ENCODE measurements around the gene SORCS3.

Gene SORCS3

GRCh38 chr10:104806801-104807200 is 165.7 kb downstream of the SORCS3 start:
- H3K4me3 ChIP-seq (ENCODE audit: low read length) = no peak overlapping the region
- H3K4me2 ChIP-seq (ENCODE audit: low read depth, low read length) = no peak overlapping the region
- TF ChIP-seq EZH2 (optimal IDR thresholded peaks at IDR 0.05; ENCODE audit: low read depth, low read length) (no peak), CTCF (IDR thresholded peaks at IDR 0.05; ENCODE audit: low read length) (no peak), EZH2phosphoT487 (IDR thresholded peaks at IDR 0.05; ENCODE audit: low read length) (no peak)
- H3K9me2 ChIP-seq (replicated peaks; ENCODE audit: insufficient read depth, low read length) = no peaks in the 10 kb centered on the region
- H3K27me3 ChIP-seq (replicated peaks; ENCODE audit: insufficient read depth, low read length) = no peaks in the 10 kb centered on the region
- no peaks in the 10 kb centered on the region for H3F3A ChIP-seq (ENCODE audit: insufficient read depth, low read length)
- H3K9me3 ChIP-seq (replicated peaks; ENCODE audit: insufficient read depth, low read length) = no peaks in the 10 kb centered on the region
- no peak overlapping the region for H2AFZ ChIP-seq (ENCODE audit: low read length)
- no peaks in the 10 kb centered on the region for H4K20me1 ChIP-seq (ENCODE audit: insufficient read depth, low read length)
- H3K36me3 ChIP-seq (replicated peaks; ENCODE audit: insufficient read depth, low read length) = no peaks in the 10 kb centered on the region
- no peaks in the 10 kb centered on the region for H3K79me2 ChIP-seq (ENCODE audit: low read length)
- no peak for DNase-seq
- peaks cover 13% of the 10 kb centered on the region for H3K4me1 ChIP-seq (ENCODE audit: low read length)
- no peak overlapping the region for H3K9ac ChIP-seq (ENCODE audit: low read length)
- no peak overlapping the region for H3K27ac ChIP-seq (ENCODE audit: low read length)

GRCh38 chr10:104807581-104808310 is 166.7 kb downstream of the SORCS3 start:
- DNase-seq = no peak
- Histone ChIP-seq H3K36me3 (replicated peaks; ENCODE audit: insufficient read depth, low read length) (no peaks in the 10 kb centered on the region), H3K9me3 (replicated peaks; ENCODE audit: insufficient read depth, low read length) (no peaks in the 10 kb centered on the region), H3F3A (ENCODE audit: insufficient read depth, low read length) (no peaks in the 10 kb centered on the region), H4K20me1 (ENCODE audit: insufficient read depth, low read length) (no peaks in the 10 kb centered on the region), H3K79me2 (ENCODE audit: low read length) (no peaks in the 10 kb centered on the region), H3K9ac (ENCODE audit: low read length) (no peak overlapping the region), H3K4me1 (ENCODE audit: low read length) (peaks cover 13% of the 10 kb centered on the region), H3K27ac (ENCODE audit: low read length) (no peak overlapping the region), H3K4me3 (ENCODE audit: low read length) (no peak overlapping the region), H3K27me3 (replicated peaks; ENCODE audit: insufficient read depth, low read length) (no peaks in the 10 kb centered on the region), H3K4me2 (ENCODE audit: low read depth, low read length) (no peak overlapping the region), H2AFZ (ENCODE audit: low read length) (no peak overlapping the region), H3K9me2 (replicated peaks; ENCODE audit: insufficient read depth, low read length) (no peaks in the 10 kb centered on the region)
- no peak for TF ChIP-seq EZH2phosphoT487 (IDR thresholded peaks at IDR 0.05; ENCODE audit: low read length)
- no peak for TF ChIP-seq EZH2 (optimal IDR thresholded peaks at IDR 0.05; ENCODE audit: low read depth, low read length)
- no peak for TF ChIP-seq CTCF (IDR thresholded peaks at IDR 0.05; ENCODE audit: low read length)

- TF ChIP-seq EZH2 (optimal IDR thresholded peaks at IDR 0.05; ENCODE audit: low read depth, low read length) = no peak
- Histone ChIP-seq H3K27me3 (replicated peaks; ENCODE audit: insufficient read depth, low read length) (no peaks in the 10 kb centered on the region), H3K9ac (ENCODE audit: low read length) (no peak overlapping the region), H3K4me1 (ENCODE audit: low read length) (peaks cover 13% of the 10 kb centered on the region), H3K27ac (ENCODE audit: low read length) (peak overlapping the region; percentile 63; the same call in 1 of the 2 replicates), H2AFZ (ENCODE audit: low read length) (no peak overlapping the region), H3K9me2 (replicated peaks; ENCODE audit: insufficient read depth, low read length) (no peaks in the 10 kb centered on the region), H3K4me2 (ENCODE audit: low read depth, low read length) (peak overlapping the region; percentile 64), H3K9me3 (replicated peaks; ENCODE audit: insufficient read depth, low read length) (no peaks in the 10 kb centered on the region), H3K36me3 (replicated peaks; ENCODE audit: insufficient read depth, low read length) (no peaks in the 10 kb centered on the region), H3F3A (ENCODE audit: insufficient read depth, low read length) (no peaks in the 10 kb centered on the region), H3K4me3 (ENCODE audit: low read length) (peak overlapping the region; percentile 4; the same call in 1 of the 2 replicates), H4K20me1 (ENCODE audit: insufficient read depth, low read length) (no peaks in the 10 kb centered on the region), H3K79me2 (ENCODE audit: low read length) (no peaks in the 10 kb centered on the region)
- peak; percentile 88 for DNase-seq
Measured at GRCh38 chr10:104809288-104810090, 168.4 kb downstream of the SORCS3 start.

Data from MM.1S (cell line).